OCI-LY7 (cell line): ENCODE data around the gene ISLR2.

ENCODE experiments used
- CTCF ChIP-seq: fragments of 200-600 bp; sonication (generic); conservative IDR thresholded peaks from 2 replicates; pipeline ENCODE4 v1.5.1; 2014; ENCODE audit warnings: mild to moderate bottlenecking, antibody characterized with exemption, low read length, moderate library complexity, mixed read lengths
- EZH2phosphoT487 ChIP-seq: fragments of 200-600 bp; sonication (generic); IDR thresholded peaks from 2 replicates; pipeline ENCODE4 v1.6.1; 2018; ENCODE audit warnings: low read depth, borderline replicate concordance, mild to moderate bottlenecking, mixed run types, antibody characterized with exemption, low read length, moderate library complexity, mixed read lengths

- TF ChIP-seq CTCF (0 out of 2 replicates have a peak, but pooled peaks have one; percentile 2), EZH2phosphoT487 (no peak)
Observed at GRCh38 chr15:74123131-74123429, 7.3 kb upstream of the ISLR2 start.
